ENCODE results near the gene SLC6A8.

The SLC6A8 gene

GRCh38 chrX:153646620-153647373 is 40.9 kb upstream of the SLC6A8 start, which contains the start of gene DUSP9:
TSS of gene DUSP9 (plus strand) at chrX:153647203. CDS start at chrX:153647954, 751 bp downstream.
- no peak for TF ChIP-seq Cebpa-rat (IDR thresholded peaks at IDR 0.05)
- Histone ChIP-seq H3K4me3 (peak within 1 kb of the TSS in 1 of 10 experiments; percentile 38; a peak in 3 of 20 replicates), H3K27me3 (peaks cover 64 to 79% (median 67%) of the 10 kb centered on the region in 11 experiments), H3K9ac (no peak within 1 kb of the TSS), H4K20me1 (peaks cover 0 to 25% (median 0%) of the 10 kb centered on the region in 11 experiments; a peak in 8 of 22 replicates), H3K4me2 (peak within 1 kb of the TSS; percentile 14 to 64 (median 39); a peak in 15 of 22 replicates), H3K9me3 (replicated peaks in 1 of 11) (peaks cover 6 to 52% (median 34%) of the 10 kb centered on the region in 11 experiments; a peak in 14 of 22 replicates), H3K27ac (no peak within 1 kb of the TSS), H3K36me3 (no peaks in the 10 kb centered on the region), H3K4me1 (peaks cover 2 to 21% (median 15%) of the 10 kb centered on the region in 10 experiments; a peak in 18 of 20 replicates)

- peak overlapping the region in 1 of 10 experiments; percentile 38; a peak in 1 of 20 replicates for H3K4me3 ChIP-seq
- H3K9ac ChIP-seq, result no peak overlapping the region
- no peak for TF ChIP-seq Cebpa-rat (IDR thresholded peaks at IDR 0.05)
Measured at GRCh38 chrX:153647461-153648357, 40.0 kb upstream of the SLC6A8 start.

DNA sequence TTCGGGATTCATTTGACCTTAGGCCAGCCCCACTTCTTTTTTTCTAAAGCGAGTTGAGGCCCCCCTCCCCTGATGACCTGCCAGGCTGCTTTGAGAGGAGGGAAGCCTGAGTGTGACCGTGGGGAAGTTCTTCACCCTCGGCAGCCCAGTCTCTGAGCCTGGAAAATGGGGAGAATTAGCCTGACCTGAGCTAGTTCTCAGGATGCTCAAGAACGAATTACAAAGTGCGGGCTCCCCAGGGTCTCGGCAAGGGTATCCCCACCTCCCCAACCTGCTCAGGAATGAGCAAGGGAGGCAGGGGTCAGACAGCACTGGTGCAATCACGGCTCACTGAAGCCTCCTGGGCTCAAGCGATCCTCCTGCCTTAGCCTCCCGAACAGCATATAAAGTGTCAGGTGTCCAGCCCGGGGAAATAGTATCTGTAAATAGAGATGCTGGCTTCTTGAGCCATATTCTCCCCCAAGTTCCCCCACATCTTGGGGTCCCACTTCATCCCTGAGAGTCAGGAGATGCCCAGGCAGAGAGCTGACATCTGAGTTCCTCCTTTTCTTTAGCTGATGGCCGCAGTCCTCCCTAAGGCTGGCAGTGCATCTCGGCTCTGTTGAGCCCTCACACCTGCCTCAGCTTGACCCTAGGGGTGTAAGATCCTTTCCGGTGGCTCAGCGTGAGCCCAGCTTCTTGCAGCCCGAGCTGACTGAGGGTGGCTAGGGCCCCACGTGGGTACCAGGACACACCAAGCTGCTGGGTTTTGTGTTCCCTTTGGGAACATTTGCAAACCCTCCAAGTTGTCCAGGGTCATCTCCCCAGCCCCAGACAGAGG is 39.2 kb upstream of the SLC6A8 start:
- H3K9me3 ChIP-seq (replicated peaks in 1 of 11), result peaks cover 9 to 58% (median 37%) of the 10 kb centered on the region in 11 experiments
- no peak overlapping the region for H3K9ac ChIP-seq
- H3K27ac ChIP-seq, result no peak overlapping the region
- peaks cover 0 to 25% (median 0%) of the 10 kb centered on the region in 11 experiments; a peak in 9 of 22 replicates for H4K20me1 ChIP-seq
- peaks cover 54 to 73% (median 58%) of the 10 kb centered on the region in 11 experiments for H3K27me3 ChIP-seq
- H3K4me1 ChIP-seq, result peaks cover 0 to 9% (median 4%) of the 10 kb centered on the region in 10 experiments; a peak in 17 of 20 replicates
- no peak for TF ChIP-seq Cebpa-rat (IDR thresholded peaks at IDR 0.05)
- H3K4me2 ChIP-seq, result no peak overlapping the region
- no peak overlapping the region for H3K4me3 ChIP-seq
- H3K36me3 ChIP-seq, result no peaks in the 10 kb centered on the region

More at GRCh38 chrX:153647461-153648357, 40.0 kb upstream of the SLC6A8 start:
- Histone ChIP-seq H3K4me2 (peak overlapping the region in 4 of 11 experiments; percentile 18 to 59 (median 36); a peak in 4 of 22 replicates), H3K9me3 (replicated peaks in 1 of 11) (peaks cover 6 to 57% (median 32%) of the 10 kb centered on the region in 11 experiments; a peak in 17 of 22 replicates), H4K20me1 (peaks cover 0 to 25% (median 0%) of the 10 kb centered on the region in 11 experiments; a peak in 9 of 22 replicates), H3K4me1 (peaks cover 0 to 18% (median 12%) of the 10 kb centered on the region in 10 experiments; a peak in 17 of 20 replicates), H3K27me3 (peaks cover 62 to 77% (median 65%) of the 10 kb centered on the region in 11 experiments), H3K36me3 (no peaks in the 10 kb centered on the region), H3K27ac (no peak overlapping the region)

- peaks cover 47 to 71% (median 56%) of the 10 kb centered on the region in 11 experiments for H3K27me3 ChIP-seq
- peaks cover 15 to 61% (median 44%) of the 10 kb centered on the region in 11 experiments for H3K9me3 ChIP-seq (replicated peaks in 1 of 11)
- no peak overlapping the region for H3K27ac ChIP-seq
- TF ChIP-seq Cebpa-rat (IDR thresholded peaks at IDR 0.05), result no peak
- no peak overlapping the region for H3K4me3 ChIP-seq
- peaks cover 0 to 24% (median 0%) of the 10 kb centered on the region in 11 experiments; a peak in 9 of 22 replicates for H4K20me1 ChIP-seq
- peaks cover 0 to 5% (median 0%) of the 10 kb centered on the region in 10 experiments; a peak in 3 of 20 replicates for H3K4me1 ChIP-seq
- no peak overlapping the region for H3K4me2 ChIP-seq
- H3K36me3 ChIP-seq, result no peaks in the 10 kb centered on the region
- no peak overlapping the region for H3K9ac ChIP-seq
Measured at GRCh38 chrX:153649178-153649914, 38.4 kb upstream of the SLC6A8 start.

DNA sequence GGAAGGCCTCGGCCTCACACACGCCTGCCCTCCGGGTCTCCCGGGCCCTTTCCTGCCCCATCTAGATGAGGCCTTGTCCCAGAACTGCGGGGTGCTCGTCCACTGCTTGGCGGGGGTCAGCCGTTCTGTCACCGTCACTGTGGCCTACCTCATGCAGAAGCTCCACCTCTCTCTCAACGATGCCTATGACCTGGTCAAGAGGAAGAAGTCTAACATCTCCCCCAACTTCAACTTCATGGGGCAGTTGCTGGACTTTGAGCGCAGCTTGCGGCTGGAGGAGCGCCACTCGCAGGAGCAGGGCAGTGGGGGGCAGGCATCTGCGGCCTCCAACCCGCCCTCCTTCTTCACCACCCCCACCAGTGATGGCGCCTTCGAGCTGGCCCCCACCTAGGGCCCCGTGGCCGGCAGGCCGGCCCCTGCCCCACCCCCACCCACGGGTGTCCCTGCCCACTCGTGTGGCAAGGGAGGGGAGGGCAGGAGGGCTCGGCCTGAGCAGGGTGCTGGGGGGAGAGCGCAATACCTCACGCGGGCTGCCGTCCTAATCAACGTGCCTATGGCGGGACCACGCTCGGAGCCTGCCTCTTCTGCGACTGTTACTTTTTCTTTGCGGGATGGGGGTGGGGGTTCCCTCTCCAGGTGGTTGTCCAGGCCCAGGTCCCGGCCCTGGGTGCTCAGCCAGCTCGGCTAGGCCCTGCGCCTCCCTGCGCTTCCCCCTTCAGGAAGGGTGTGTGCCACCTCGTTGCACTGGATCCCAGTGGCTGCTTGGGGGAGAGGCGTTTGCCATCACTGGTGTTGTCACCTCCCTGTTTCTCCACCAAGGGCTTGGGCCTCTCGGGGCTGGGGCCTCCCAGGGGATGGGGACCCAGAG is 37.6 kb upstream of the SLC6A8 start:
- H4K20me1 ChIP-seq, result peaks cover 0 to 16% (median 0%) of the 10 kb centered on the region in 11 experiments; a peak in 9 of 22 replicates
- TF ChIP-seq Cebpa-rat (IDR thresholded peaks at IDR 0.05), result no peak
- no peak overlapping the region for H3K9ac ChIP-seq
- no peaks in the 10 kb centered on the region for H3K36me3 ChIP-seq
- H3K27ac ChIP-seq, result no peak overlapping the region
- peaks cover 0 to 5% (median 0%) of the 10 kb centered on the region in 10 experiments; a peak in 2 of 20 replicates for H3K4me1 ChIP-seq
- H3K27me3 ChIP-seq, result peaks cover 39 to 70% (median 53%) of the 10 kb centered on the region in 11 experiments
- peaks cover 21 to 63% (median 46%) of the 10 kb centered on the region in 11 experiments for H3K9me3 ChIP-seq (replicated peaks in 1 of 11)
- no peak overlapping the region for H3K4me3 ChIP-seq
- H3K4me2 ChIP-seq, result no peak overlapping the region

GRCh38 chrX:153650959-153651358 is 36.8 kb upstream of the SLC6A8 start:
- TF ChIP-seq Cebpa-rat (IDR thresholded peaks at IDR 0.05), result no peak
- H3K27me3 ChIP-seq, result peaks cover 31 to 61% (median 45%) of the 10 kb centered on the region in 11 experiments
- H3K4me2 ChIP-seq, result no peak overlapping the region
- H3K36me3 ChIP-seq, result no peaks in the 10 kb centered on the region
- no peak overlapping the region for H3K4me3 ChIP-seq
- H4K20me1 ChIP-seq, result peaks cover 0 to 14% (median 0%) of the 10 kb centered on the region in 11 experiments; a peak in 5 of 22 replicates
- H3K9me3 ChIP-seq (replicated peaks in 1 of 11), result peaks cover 21 to 63% (median 52%) of the 10 kb centered on the region in 11 experiments
- H3K27ac ChIP-seq, result no peak overlapping the region
- peaks cover 0 to 5% (median 0%) of the 10 kb centered on the region in 10 experiments; a peak in 2 of 20 replicates for H3K4me1 ChIP-seq
- no peak overlapping the region for H3K9ac ChIP-seq

Data from BLaER1 treated with 17β-estradiol and CSF1 and Interleukin-3, amounts not matched to agents 10 nM and 100 nM (cell line).